HepG2 (cell line): ENCODE results near the gene NXN. TPM values are rescaled to one million over a fixed set of nuclear protein-coding genes. Genes with fewer than 3 reads are reported as not detected.
A peak's percentile ranks its signal among the peaks of the same experiment; 100 is the strongest.

ENCODE experiments used
- ADNP ChIP-seq: sonication (generic); formaldehyde crosslinking; IDR thresholded peaks from 2 replicates; pipeline ENCODE4 v1.4.0; 2020; ENCODE audit warnings: missing genetic modification reagents
- CBX1 ChIP-seq: IDR thresholded peaks from one replicate; pipeline ENCODE4 v1.6.1; 2016; ENCODE audit warnings: antibody characterized with exemption, low read depth
- DRAP1 ChIP-seq: IDR thresholded peaks from 2 replicates; pipeline ENCODE4 v1.6.1; 2016; ENCODE audit warnings: missing genetic modification reagents, missing compliant biosample characterization
- FOXA1 ChIP-seq, 2 experiments: fragments of 450-650 bp in 1 of 2; sonication (generic) in 1 of 2; formaldehyde crosslinking in 1 of 2; IDR thresholded peaks; 2 replicates each; pipeline versions ENCODE4 v1.4.0 to v1.6.1; 2016 to 2020; ENCODE audit warnings: missing genetic modification reagents in 1 of 2
- GLMP ChIP-seq: sonication (generic); formaldehyde crosslinking; IDR thresholded peaks from 2 replicates; pipeline ENCODE4 v1.9.0; 2021; ENCODE audit warnings: missing genetic modification reagents, mild to moderate bottlenecking, borderline replicate concordance
- GPBP1L1 ChIP-seq: sonication (generic); formaldehyde crosslinking; IDR thresholded peaks from 2 replicates; pipeline ENCODE4 v1.5.0; 2020; ENCODE audit warnings: mild to moderate bottlenecking, missing genetic modification reagents
- HES4 ChIP-seq: sonication (generic); formaldehyde crosslinking; IDR thresholded peaks from 2 replicates; pipeline ENCODE4 v1.9.0; 2021; ENCODE audit warnings: mild to moderate bottlenecking, missing genetic modification reagents, borderline replicate concordance
- HMG20A ChIP-seq: IDR thresholded peaks from 2 replicates; pipeline ENCODE4 v1.6.1; 2016; ENCODE audit warnings: borderline replicate concordance
- HNF1B ChIP-seq: sonication (generic); formaldehyde crosslinking; IDR thresholded peaks from 2 replicates; pipeline ENCODE4 v1.5.1; 2020; ENCODE audit warnings: mild to moderate bottlenecking, moderate library complexity, missing genetic modification reagents
- ISX ChIP-seq: sonication (generic); formaldehyde crosslinking; conservative IDR thresholded peaks from 2 replicates; pipeline ENCODE4 v1.5.0; 2020; ENCODE audit warnings: missing genetic modification reagents
- KMT2A ChIP-seq: sonication (generic); formaldehyde crosslinking; IDR thresholded peaks from 2 replicates; pipeline ENCODE4 v1.4.0; 2020; ENCODE audit warnings: missing genetic modification reagents
- MAX ChIP-seq: IDR thresholded peaks from 2 replicates; pipeline ENCODE4 v1.6.1; 2012; ENCODE audit warnings: inconsistent platforms
- MNT ChIP-seq: fragments of 450-650 bp; IDR thresholded peaks from 2 replicates; pipeline ENCODE4 v1.6.1; 2016
- PCBP2 ChIP-seq: fragments of 200-400 bp; formaldehyde crosslinking; optimal IDR thresholded peaks from 2 replicates; pipeline ENCODE3; 2018; ENCODE audit warnings: low read length, low read depth; ENCODE audit not compliant: poor library complexity, severe bottlenecking
- POGZ ChIP-seq: sonication (generic); formaldehyde crosslinking; IDR thresholded peaks from 2 replicates; pipeline ENCODE4 v1.4.0; 2020; ENCODE audit warnings: mild to moderate bottlenecking, missing genetic modification reagents
- REXO4 ChIP-seq: sonication (generic); formaldehyde crosslinking; IDR thresholded peaks from 2 replicates; pipeline ENCODE4 v1.8.0; 2022; ENCODE audit warnings: missing genetic modification reagents, mild to moderate bottlenecking, borderline replicate concordance
- SETDB1 ChIP-seq: sonication (generic); formaldehyde crosslinking; IDR thresholded peaks from 2 replicates; pipeline ENCODE4 v1.5.1; 2020; ENCODE audit warnings: missing genetic modification reagents, mild to moderate bottlenecking, borderline replicate concordance
- SOX6 ChIP-seq, 2 experiments: fragments of 450-650 bp in 1 of 2; sonication (generic) in 1 of 2; formaldehyde crosslinking in 1 of 2; IDR thresholded peaks; 2 replicates each; pipeline versions ENCODE4 v1.4.0 to v1.6.1; 2017 to 2020; ENCODE audit warnings: antibody characterized with exemption in 1 of 2, mild to moderate bottlenecking in 1 of 2, missing genetic modification reagents in 1 of 2
- ZNF160 ChIP-seq: sonication (generic); formaldehyde crosslinking; IDR thresholded peaks from 2 replicates; pipeline ENCODE4 v1.8.0; 2022; ENCODE audit warnings: mild to moderate bottlenecking, inconsistent platforms, missing genetic modification reagents
- ZNF235 ChIP-seq: sonication (generic); formaldehyde crosslinking; IDR thresholded peaks from 2 replicates; pipeline ENCODE4 v1.8.1; 2023; ENCODE audit warnings: mild to moderate bottlenecking, missing genetic modification reagents, borderline replicate concordance
- ZNF562 ChIP-seq: sonication (generic); formaldehyde crosslinking; IDR thresholded peaks from 2 replicates; pipeline ENCODE4 v1.8.0; 2022; ENCODE audit warnings: missing genetic modification reagents, borderline replicate concordance
- ZNF572 ChIP-seq: sonication (generic); formaldehyde crosslinking; IDR thresholded peaks from 2 replicates; pipeline ENCODE4 v1.5.1; 2020; ENCODE audit warnings: mild to moderate bottlenecking, missing genetic modification reagents
- ZNF644 ChIP-seq: IDR thresholded peaks from 2 replicates; pipeline ENCODE4 v1.6.1; 2016; ENCODE audit warnings: low read depth
- polyA plus RNA-seq, 8 experiments: library from polyadenylated mRNA; depleted of rRNA in 3 of 8; stranded (reverse) in 7 of 8; unstranded in 1 of 8; fragments of >200 nt; fragmentation: Illumina TruSeq in 4 of 8; extraction: Trizol in 4 of 8; gene quantifications; 2 replicates each; pipeline versions ENCODE4 v1.2.1 to v1.2.3, GENCODE V29; 2011 to 2016; ENCODE audit warnings: low read depth in 4 of 8, missing spikeins in 1 of 8, mixed read lengths in 1 of 8; ENCODE audit not compliant: insufficient read depth in 1 of 8
- total RNA-seq, 5 experiments: library from RNA; depleted of rRNA; stranded (reverse); fragments of >200 nt; fragmentation: Illumina TruSeq; extraction: Trizol; gene quantifications; 2 replicates each; pipeline ENCODE4 v1.2.3, GENCODE V29; 2016; ENCODE audit warnings: low read depth in 1 of 5

The NXN gene
- total and polyA plus RNA-seq, 2 of the 13 experiments (the other 11 are each of a cell fraction or from before 2014, with no cell fraction given): 22.2 to 24.3 TPM

- TF ChIP-seq ZNF572 (peak; percentile 93), ADNP (CRISPR knock-in tag) (no peak), SETDB1 (CRISPR knock-in tag) (no peak), MAX (peak; percentile 98), SOX6 (IDR thresholded peaks at IDR 0.05) (no peak), SOX6 (CRISPR knock-in tag; IDR thresholded peaks at IDR 0.05) (peak; percentile 82), ZNF644 (0 out of 2 replicates have a peak, but pooled peaks have one; percentile 7), KMT2A (CRISPR knock-in tag) (peak; percentile 87), ZNF235 (CRISPR knock-in tag) (peak; percentile 88; the same call in 1 of the 2 replicates), PCBP2 (no peak), FOXA1 (IDR thresholded peaks at IDR 0.05) (no peak), FOXA1 (CRISPR knock-in tag; IDR thresholded peaks at IDR 0.05) (peak; percentile 68), ZNF562 (CRISPR knock-in tag) (no peak), ZNF160 (CRISPR knock-in tag) (peak; percentile 30; the same call in 1 of the 2 replicates), GLMP (CRISPR knock-in tag) (no peak), HES4 (CRISPR knock-in tag) (peak; percentile 75; the same call in 1 of the 2 replicates), REXO4 (no peak), ISX (CRISPR knock-in tag) (0 out of 2 replicates have a peak, but pooled peaks have one; percentile 48), HMG20A (no peak; the same call in 1 of the 2 replicates), MNT (peak; percentile 77), HNF1B (peak; percentile 53; the same call in 1 of the 2 replicates), GPBP1L1 (CRISPR knock-in tag) (no peak), POGZ (peak; percentile 86), CBX1 (peak; percentile 34), DRAP1 (CRISPR knock-in tag) (peak; percentile 50)
Measured at GRCh38 chr17:996554-997344, 17.2 kb upstream of the NXN start, which contains the start of gene TIMM22 (continued).
